DND-41 (cell line): Measurements from ENCODE around the gene PAK2.
"Not testable (repeated sequence)": the region's sequence is repeated elsewhere in the genome, so short reads cannot be mapped to it uniquely, and the experiment has no call there.

Source experiments
- ATAC-seq: fragments of 200-7000 bp; cut with Tn5 transposase; 3 replicates; pipeline ENCODE4 v1.9.1; 2021; ENCODE audit warnings: low read depth; ENCODE audit not compliant: insufficient read depth
- DNase-seq: peaks from one replicate; pipeline ENCODE4 v3.0.0-alpha.2; 2020
- H2AFZ ChIP-seq: 2 replicates; pipeline ENCODE4 v1.6.0; 2012; ENCODE audit warnings: low read depth, low read length
- H3K27ac ChIP-seq: 2 replicates; pipeline ENCODE4 v1.5.1; 2012; ENCODE audit warnings: low read length, inconsistent platforms
- H3K27me3 ChIP-seq: fragments of 200-600 bp; sonication (generic); 2 replicates; pipeline ENCODE4 v1.6.0; 2012; ENCODE audit warnings: low read length, mild to moderate bottlenecking, inconsistent platforms; ENCODE audit not compliant: insufficient read depth, poor library complexity
- H3K36me3 ChIP-seq: 2 replicates; pipeline ENCODE4 v1.5.1; 2012; ENCODE audit warnings: low read length, inconsistent platforms; ENCODE audit not compliant: insufficient read depth
- H3K4me1 ChIP-seq: 2 replicates; pipeline ENCODE4 v1.5.1; 2012; ENCODE audit warnings: mild to moderate bottlenecking, low read length; ENCODE audit not compliant: insufficient read depth
- H3K4me2 ChIP-seq: 2 replicates; pipeline ENCODE4 v1.6.0; 2012; ENCODE audit warnings: mild to moderate bottlenecking, moderate library complexity, low read length, inconsistent platforms; ENCODE audit not compliant: insufficient read depth
- H3K4me3 ChIP-seq, 2 experiments: fragments of 200-600 bp in 1 of 2; shearing (Covaris generic) in 1 of 2; 2 replicates each; pipeline ENCODE4 v1.5.1; 2012 to 2016; ENCODE audit warnings: inconsistent platforms in 2 of 2, low read length in 2 of 2, mild to moderate bottlenecking in 2 of 2, low read depth in 1 of 2, moderate library complexity in 1 of 2
- H3K79me2 ChIP-seq: 2 replicates; pipeline ENCODE4 v1.6.0; 2012; ENCODE audit warnings: low read length, inconsistent platforms; ENCODE audit not compliant: insufficient read depth
- H3K9ac ChIP-seq: 2 replicates; pipeline ENCODE4 v1.6.0; 2012; ENCODE audit warnings: low read depth, mild to moderate bottlenecking, inconsistent platforms, low read length, moderate library complexity
- H3K9me3 ChIP-seq: 2 replicates; pipeline ENCODE4 v1.5.1; 2012; ENCODE audit warnings: low read length, moderate library complexity, mild to moderate bottlenecking, inconsistent platforms; ENCODE audit not compliant: insufficient read depth, severe bottlenecking
- H4K20me1 ChIP-seq: 2 replicates; pipeline ENCODE4 v1.6.0; 2012; ENCODE audit warnings: low read length; ENCODE audit not compliant: insufficient read depth
- EZH2 ChIP-seq: IDR thresholded peaks from 3 replicates; pipeline ENCODE4 v1.6.1; 2012; ENCODE audit warnings: borderline replicate concordance, low read depth, mild to moderate bottlenecking, moderate library complexity, low read length, inconsistent platforms; ENCODE audit not compliant: severe bottlenecking
- TF ChIP-seq, protein P1 (sequence below): IDR thresholded peaks from 2 replicates; pipeline ENCODE4 v1.5.1; 2012; ENCODE audit warnings: borderline replicate concordance, low read length, moderate library complexity, mild to moderate bottlenecking; ENCODE audit not compliant: poor library complexity, severe bottlenecking; ENCODE audit errors: extremely low read depth

PAK2 gene

DNA sequence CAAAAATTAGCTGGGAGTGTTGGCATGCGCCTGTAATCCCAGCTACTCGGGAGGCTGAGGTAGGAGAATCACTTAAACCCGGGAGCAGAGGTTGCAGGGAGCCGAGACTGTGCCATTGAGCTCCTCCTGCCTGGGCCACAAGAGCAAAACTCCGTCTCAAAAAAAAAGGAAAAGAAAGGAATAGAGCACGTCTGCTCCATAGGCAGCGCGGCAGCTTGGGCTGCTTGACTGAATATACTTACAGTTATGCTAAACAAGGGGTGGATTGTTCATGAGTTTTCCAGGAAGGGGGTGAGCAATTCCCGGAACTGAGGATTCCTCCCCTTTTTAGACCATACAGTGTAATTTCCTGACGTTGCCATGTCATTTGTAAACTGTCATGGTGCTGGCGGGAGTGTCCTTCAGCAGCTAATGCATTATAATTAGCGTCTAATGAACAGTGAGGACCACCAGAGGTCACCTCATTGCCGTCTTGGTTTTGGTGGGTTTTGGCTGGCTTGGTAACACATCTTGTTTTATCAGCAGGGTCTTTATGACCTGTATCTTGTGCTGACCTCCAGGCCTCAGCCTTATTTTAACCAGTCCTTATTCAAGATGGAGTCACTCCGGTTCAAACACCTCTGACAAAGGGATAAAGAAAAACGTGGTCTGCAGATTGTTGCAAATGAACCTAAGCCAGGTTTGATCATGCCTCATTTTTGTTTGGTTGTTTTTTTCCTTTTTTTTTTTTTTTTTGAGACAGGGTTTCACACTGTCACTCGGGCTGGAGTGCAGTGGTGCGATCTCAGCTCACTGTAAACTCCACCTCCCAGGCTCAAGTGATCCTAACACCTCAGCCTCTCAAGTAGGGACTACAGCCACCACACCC, 103.1 kb downstream of the PAK2 start:
- Histone ChIP-seq H3K27me3 (no peaks in the 10 kb centered on the region), H4K20me1 (no peaks in the 10 kb centered on the region), H3K36me3 (no peaks in the 10 kb centered on the region), H3K9ac (no peak overlapping the region), H3K27ac (no peak overlapping the region), H3K4me1 (no peaks in the 10 kb centered on the region), H3K4me2 (no peak overlapping the region), H2AFZ (no peak overlapping the region), H3K9me3 (peaks cover under 1% of the 10 kb centered on the region), H3K79me2 (no peaks in the 10 kb centered on the region), H3K4me3 (no peak overlapping the region)
- no peak; the same call in 2 of the 3 replicates for ATAC-seq
- no peak for TF ChIP-seq EZH2
- TF ChIP-seq, protein P1, sequence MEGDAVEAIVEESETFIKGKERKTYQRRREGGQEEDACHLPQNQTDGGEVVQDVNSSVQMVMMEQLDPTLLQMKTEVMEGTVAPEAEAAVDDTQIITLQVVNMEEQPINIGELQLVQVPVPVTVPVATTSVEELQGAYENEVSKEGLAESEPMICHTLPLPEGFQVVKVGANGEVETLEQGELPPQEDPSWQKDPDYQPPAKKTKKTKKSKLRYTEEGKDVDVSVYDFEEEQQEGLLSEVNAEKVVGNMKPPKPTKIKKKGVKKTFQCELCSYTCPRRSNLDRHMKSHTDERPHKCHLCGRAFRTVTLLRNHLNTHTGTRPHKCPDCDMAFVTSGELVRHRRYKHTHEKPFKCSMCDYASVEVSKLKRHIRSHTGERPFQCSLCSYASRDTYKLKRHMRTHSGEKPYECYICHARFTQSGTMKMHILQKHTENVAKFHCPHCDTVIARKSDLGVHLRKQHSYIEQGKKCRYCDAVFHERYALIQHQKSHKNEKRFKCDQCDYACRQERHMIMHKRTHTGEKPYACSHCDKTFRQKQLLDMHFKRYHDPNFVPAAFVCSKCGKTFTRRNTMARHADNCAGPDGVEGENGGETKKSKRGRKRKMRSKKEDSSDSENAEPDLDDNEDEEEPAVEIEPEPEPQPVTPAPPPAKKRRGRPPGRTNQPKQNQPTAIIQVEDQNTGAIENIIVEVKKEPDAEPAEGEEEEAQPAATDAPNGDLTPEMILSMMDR = no peak
- no peak for DNase-seq

DNA sequence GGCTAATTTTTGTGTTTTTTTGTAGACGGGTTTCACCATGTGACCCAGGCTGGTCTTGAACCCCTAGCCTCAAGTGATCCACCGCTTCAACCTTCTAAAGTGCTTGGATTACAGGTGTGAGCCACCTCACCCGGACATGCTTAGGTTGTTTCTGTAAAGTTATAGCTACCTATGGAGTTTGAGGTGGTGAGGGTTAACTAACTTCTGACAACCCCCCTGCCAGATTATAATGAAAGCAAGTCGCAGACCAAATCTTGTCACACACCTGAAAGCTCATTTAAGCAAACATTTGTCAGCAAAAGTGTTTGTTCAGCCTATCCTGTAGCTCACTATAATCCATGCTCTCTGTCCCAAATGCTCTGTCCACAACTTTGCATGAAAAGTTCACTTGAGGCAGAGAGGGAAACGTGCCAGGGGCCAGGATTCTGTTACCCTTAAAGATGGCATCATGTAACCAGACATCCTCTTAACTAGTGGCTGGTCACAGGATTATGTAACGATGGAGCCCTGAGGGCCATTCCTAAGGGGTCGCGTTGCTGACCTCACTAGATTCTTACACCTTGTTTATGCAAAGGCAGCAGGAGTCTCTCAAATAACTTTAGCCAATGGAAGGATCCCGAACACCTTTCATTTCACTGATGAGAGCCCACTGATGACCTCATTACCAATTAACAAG, 103.9 kb downstream of the PAK2 start:
- Histone ChIP-seq H3K4me3 (no peak overlapping the region), H2AFZ (no peak overlapping the region), H3K9ac (no peak overlapping the region), H3K27me3 (no peaks in the 10 kb centered on the region), H3K9me3 (peaks cover 5% of the 10 kb centered on the region), H3K36me3 (no peaks in the 10 kb centered on the region), H3K27ac (no peak overlapping the region), H4K20me1 (no peaks in the 10 kb centered on the region), H3K4me1 (no peaks in the 10 kb centered on the region), H3K4me2 (no peak overlapping the region), H3K79me2 (no peaks in the 10 kb centered on the region)
- DNase-seq (no peak), ATAC-seq (no peak)
- TF ChIP-seq, protein P1 = no peak

DNA sequence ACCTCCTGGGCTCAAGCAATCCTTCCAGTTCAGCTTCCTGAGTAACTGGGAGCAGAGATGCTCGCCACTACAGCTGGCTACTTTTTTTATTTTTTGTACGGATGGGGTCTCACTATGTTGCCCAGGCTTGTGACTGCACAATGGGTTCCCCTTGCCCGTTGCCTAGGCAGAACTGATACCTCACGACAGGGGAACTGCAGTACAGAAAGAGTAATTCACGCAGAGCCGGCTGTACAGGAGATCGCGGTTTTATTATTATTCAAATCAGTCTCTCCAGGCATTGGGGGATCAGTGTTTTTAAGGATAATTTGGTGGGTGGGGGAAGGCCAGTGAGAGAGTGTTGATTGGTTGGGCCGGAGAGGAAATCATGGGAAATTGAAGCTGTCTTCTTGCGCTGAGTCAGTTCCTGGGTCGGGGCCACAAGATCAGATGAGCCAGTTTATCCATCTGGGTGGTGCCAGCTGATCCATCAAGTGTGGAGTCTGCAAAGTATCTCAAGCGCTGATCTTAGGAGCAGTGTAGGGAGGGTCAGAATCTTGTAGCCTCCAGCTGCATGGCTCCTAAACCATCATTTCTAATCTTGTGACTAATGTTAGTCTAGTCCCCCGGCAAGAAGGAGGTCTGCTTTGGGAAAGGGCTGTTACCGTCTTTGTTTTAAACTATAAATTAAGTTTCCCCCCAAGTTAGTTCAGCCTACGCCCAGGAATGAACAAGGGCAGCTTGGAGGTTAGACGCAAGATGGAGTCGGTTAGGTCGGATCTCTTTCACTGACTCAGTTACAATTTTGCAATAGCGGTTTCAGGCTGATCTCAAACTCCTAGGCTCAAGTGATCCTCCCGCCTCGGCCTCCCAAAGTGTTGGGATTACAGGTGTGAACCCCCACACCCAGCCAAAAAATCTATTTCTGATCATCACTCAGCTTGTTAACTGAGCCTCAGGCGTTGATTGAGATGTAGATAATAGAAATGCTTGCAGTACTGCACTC, 104.9 kb downstream of the PAK2 start:
- DNase-seq, H3K27ac ChIP-seq, H3K27me3 ChIP-seq, H3K4me2 ChIP-seq, H4K20me1 ChIP-seq, ATAC-seq, H3K9ac ChIP-seq, H3K4me3 ChIP-seq, H3K36me3 ChIP-seq, H3K79me2 ChIP-seq, H3K4me1 ChIP-seq, H2AFZ ChIP-seq: not testable (repeated sequence)
- peaks cover 14% of the 10 kb centered on the region for H3K9me3 ChIP-seq

DNA sequence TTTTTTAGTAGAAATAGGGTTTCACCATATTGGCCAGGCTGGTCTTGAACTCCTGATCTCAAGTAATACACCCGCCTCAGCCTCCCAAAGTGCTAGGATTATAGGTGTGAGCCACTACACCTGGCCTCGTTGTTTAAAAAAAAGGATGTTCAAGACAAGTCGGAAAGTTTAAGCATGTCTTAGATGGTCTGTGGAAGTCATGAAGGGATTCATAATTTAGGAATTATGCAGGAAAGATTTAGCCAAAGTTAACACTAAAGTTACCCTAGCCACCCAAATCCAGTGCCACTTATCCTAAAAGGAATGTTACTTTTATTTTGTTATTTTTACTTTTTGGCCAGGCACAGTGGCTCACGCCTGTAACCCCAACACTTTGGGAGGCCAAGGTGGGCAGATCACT, 108.7 kb downstream of the PAK2 start:
- not testable (repeated sequence) for DNase-seq, H3K27ac ChIP-seq, H3K4me2 ChIP-seq, H4K20me1 ChIP-seq, H2AFZ ChIP-seq, H3K27me3 ChIP-seq, H3K79me2 ChIP-seq, H3K9ac ChIP-seq, ATAC-seq, H3K4me1 ChIP-seq, H3K36me3 ChIP-seq, H3K4me3 ChIP-seq
- H3K9me3 ChIP-seq = peaks cover 14% of the 10 kb centered on the region
